ENCODE measurements around the gene EHBP1L1. TPM values are rescaled to one million over a fixed set of nuclear protein-coding genes. Genes with fewer than 3 reads are reported as not detected.
A peak's percentile ranks its signal among the peaks of the same experiment; 100 is the strongest.

Gene EHBP1L1
- polyA plus RNA-seq, 3 donors, result 29.6 to 507 (median 42.6) TPM

DNA sequence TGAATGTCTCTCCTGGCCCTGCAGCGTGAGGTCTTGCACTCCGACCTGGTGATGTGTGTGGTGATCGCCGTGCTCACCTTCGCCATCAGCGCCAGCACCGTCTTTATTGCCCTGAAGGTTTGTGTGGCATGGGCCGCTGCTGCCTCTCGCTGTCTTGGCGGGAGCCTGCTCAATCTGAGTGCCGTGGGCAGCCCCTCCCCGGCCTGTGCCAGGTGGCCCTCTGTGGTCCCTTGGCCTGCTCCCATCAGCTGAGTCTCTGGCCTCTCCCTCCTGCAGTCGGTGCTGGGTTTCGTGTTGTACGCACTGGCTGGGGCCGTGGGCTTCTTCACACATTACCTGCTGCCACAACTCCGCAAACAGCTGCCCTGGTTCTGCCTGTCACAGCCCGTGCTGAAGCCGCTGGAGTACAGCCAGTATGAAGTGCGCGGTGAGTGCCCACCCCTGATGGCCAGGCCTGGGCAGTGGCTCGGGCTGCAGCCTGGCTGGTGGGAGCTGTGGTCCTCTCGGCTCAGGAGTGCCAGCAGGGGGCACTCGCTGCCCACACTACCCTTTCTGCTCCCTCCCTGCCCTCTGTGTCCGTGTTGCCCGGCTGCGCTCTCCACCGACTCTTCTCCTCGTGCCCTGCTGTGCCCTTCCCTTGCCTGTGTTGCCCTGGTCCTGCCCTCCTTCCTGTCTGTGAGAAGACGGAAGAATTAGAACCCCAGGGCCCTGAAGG lies 49.9 kb downstream of the EHBP1L1 start:
- no peak overlapping the region for H3K4me3 ChIP-seq (replicated peaks in 1 of 3; ENCODE audit: low read depth in 2 of 3, low read length in 3 of 3)

DNA sequence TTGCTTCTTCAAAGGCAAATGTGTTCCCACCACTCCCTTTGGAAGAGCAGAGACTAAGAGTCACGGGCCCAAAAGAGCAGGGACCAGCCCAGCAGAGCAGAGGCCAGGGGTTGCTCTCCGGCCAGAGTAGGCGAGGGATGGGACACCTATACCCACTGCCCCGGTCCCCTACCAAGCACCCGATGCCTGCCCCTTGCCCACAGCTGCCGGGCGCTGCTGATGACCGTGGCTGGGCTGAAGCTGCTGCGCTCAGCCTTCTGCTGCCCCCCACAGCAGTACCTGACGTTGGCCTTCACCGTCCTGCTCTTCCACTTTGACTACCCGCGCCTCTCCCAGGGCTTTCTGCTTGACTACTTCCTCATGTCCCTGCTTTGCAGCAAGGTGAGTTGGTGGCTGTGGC lies 51.3 kb downstream of the EHBP1L1 start:
- WGBS (ENCODE audit: insufficient coverage), result 98% methylated on average over 13 of the region's 13 CpGs
- Histone ChIP-seq H4K20me1 (ENCODE audit: insufficient read depth, low read length) (peaks cover 49% of the 10 kb centered on the region), H3K27ac (ENCODE audit: low read depth in 1 of 2, low read length in 2 of 2) (peak overlapping the region in 1 of 2 donors; percentile 36), H3K4me2 (replicated peaks; ENCODE audit: extremely low read depth, low read length, poor library complexity, severe bottlenecking) (no peak overlapping the region), H3K9me3 (replicated peaks in 1 of 2; ENCODE audit: control insufficient read depth in 1 of 2, insufficient read depth in 1 of 2, low read length in 2 of 2) (no peaks in the 10 kb centered on the region), H3K36me3 (replicated peaks in 1 of 2; ENCODE audit: control insufficient read depth in 1 of 2, insufficient read depth in 2 of 2, low read length in 2 of 2) (peaks cover 89 to 91% of the 10 kb centered on the region in 2 donors), H3K27me3 (ENCODE audit: control insufficient read depth in 2 of 2, insufficient read depth in 2 of 2, low read length in 2 of 2) (no peaks in the 10 kb centered on the region), H3K4me3 (replicated peaks in 1 of 3; ENCODE audit: low read depth in 2 of 3, low read length in 3 of 3) (no peak overlapping the region), H3K79me2 (ENCODE audit: insufficient read depth, low read length) (peaks cover 5% of the 10 kb centered on the region), H3K4me1 (ENCODE audit: control insufficient read depth in 1 of 2, insufficient read depth in 2 of 2, low read length in 2 of 2) (peaks cover 3 to 7% of the 10 kb centered on the region in 2 donors), H3K9ac (ENCODE audit: insufficient read depth, low read length, poor library complexity, severe bottlenecking) (no peak overlapping the region), H2AFZ (ENCODE audit: insufficient read depth, low read depth, low read length, poor library complexity, severe bottlenecking) (no peak overlapping the region)
- DNase-seq, result no peak
- H3K27ac Mint-ChIP-seq, result peak overlapping the region in 1 of 7 donors; percentile 36
- H3K9me3 Mint-ChIP-seq, result no peaks in the 10 kb centered on the region
- peaks cover 66 to 91% of the 10 kb centered on the region in 2 donors for H3K36me3 Mint-ChIP-seq
- intact Hi-C loops (cut with micrococcal nuclease), result loop anchor here (2.0 to 10.0 kb wide), 5 partner anchors 35 to 368 kb away; partner anchors contain the start of gene RELA (in 1 of the 2)
- TF ChIP-seq, protein P1, sequence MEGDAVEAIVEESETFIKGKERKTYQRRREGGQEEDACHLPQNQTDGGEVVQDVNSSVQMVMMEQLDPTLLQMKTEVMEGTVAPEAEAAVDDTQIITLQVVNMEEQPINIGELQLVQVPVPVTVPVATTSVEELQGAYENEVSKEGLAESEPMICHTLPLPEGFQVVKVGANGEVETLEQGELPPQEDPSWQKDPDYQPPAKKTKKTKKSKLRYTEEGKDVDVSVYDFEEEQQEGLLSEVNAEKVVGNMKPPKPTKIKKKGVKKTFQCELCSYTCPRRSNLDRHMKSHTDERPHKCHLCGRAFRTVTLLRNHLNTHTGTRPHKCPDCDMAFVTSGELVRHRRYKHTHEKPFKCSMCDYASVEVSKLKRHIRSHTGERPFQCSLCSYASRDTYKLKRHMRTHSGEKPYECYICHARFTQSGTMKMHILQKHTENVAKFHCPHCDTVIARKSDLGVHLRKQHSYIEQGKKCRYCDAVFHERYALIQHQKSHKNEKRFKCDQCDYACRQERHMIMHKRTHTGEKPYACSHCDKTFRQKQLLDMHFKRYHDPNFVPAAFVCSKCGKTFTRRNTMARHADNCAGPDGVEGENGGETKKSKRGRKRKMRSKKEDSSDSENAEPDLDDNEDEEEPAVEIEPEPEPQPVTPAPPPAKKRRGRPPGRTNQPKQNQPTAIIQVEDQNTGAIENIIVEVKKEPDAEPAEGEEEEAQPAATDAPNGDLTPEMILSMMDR (IDR thresholded peaks at IDR 0.05), result no peak
- H3K4me3 Mint-ChIP-seq, result no peak overlapping the region
- no peaks in the 10 kb centered on the region for H3K27me3 Mint-ChIP-seq (ENCODE audit: low read depth in 3 of 3)
- H3K4me1 Mint-ChIP-seq, result peaks cover 6% of the 10 kb centered on the region

More for the DNA sequence above, 49.9 kb downstream of the EHBP1L1 start:
- Mint-ChIP-seq H3K27me3 (ENCODE audit: low read depth in 3 of 3) (no peaks in the 10 kb centered on the region), H3K27ac (peak overlapping the region in 4 of 7 donors; percentile 51 to 81 (median 62)), H3K4me1 (peaks cover 6% of the 10 kb centered on the region), H3K9me3 (no peaks in the 10 kb centered on the region), H3K4me3 (no peak overlapping the region), H3K36me3 (peaks cover 70 to 96% of the 10 kb centered on the region in 2 donors)
- Histone ChIP-seq H3K27ac (ENCODE audit: low read depth in 1 of 2, low read length in 2 of 2) (no peak overlapping the region), H3K4me2 (replicated peaks; ENCODE audit: extremely low read depth, low read length, poor library complexity, severe bottlenecking) (no peak overlapping the region), H4K20me1 (ENCODE audit: insufficient read depth, low read length) (peaks cover 58% of the 10 kb centered on the region), H3K9ac (ENCODE audit: insufficient read depth, low read length, poor library complexity, severe bottlenecking) (no peak overlapping the region), H2AFZ (ENCODE audit: insufficient read depth, low read depth, low read length, poor library complexity, severe bottlenecking) (no peak overlapping the region), H3K27me3 (ENCODE audit: control insufficient read depth in 2 of 2, insufficient read depth in 2 of 2, low read length in 2 of 2) (no peaks in the 10 kb centered on the region), H3K9me3 (replicated peaks in 1 of 2; ENCODE audit: control insufficient read depth in 1 of 2, insufficient read depth in 1 of 2, low read length in 2 of 2) (no peaks in the 10 kb centered on the region), H3K36me3 (replicated peaks in 1 of 2; ENCODE audit: control insufficient read depth in 1 of 2, insufficient read depth in 2 of 2, low read length in 2 of 2) (peaks cover 92 to 93% of the 10 kb centered on the region in 2 donors), H3K4me1 (ENCODE audit: control insufficient read depth in 1 of 2, insufficient read depth in 2 of 2, low read length in 2 of 2) (peaks cover 3 to 7% of the 10 kb centered on the region in 2 donors), H3K79me2 (ENCODE audit: insufficient read depth, low read length) (peaks cover 13% of the 10 kb centered on the region)
- intact Hi-C loops (cut with micrococcal nuclease), result loop anchor here (2.0 to 10.0 kb wide), 5 partner anchors 37 to 369 kb away; partner anchors contain the start of gene RELA (in 1 of the 2)
- 67% methylated on average over 29 of the region's 30 CpGs for WGBS (ENCODE audit: insufficient coverage)
- peak; percentile 72 to 78 (median 77) for DNase-seq
- TF ChIP-seq, protein P1 (IDR thresholded peaks at IDR 0.05), result peak; percentile 90
